GM23338 (cell line): Measurements from ENCODE around the gene STK32C. TPM values are rescaled to one million over a fixed set of nuclear protein-coding genes. Genes with fewer than 3 reads are reported as not detected.

Source experiments
- ATAC-seq: fragments of 200-7000 bp; cut with Tn5 transposase; 3 replicates; pipeline ENCODE4 v1.9.1; 2020
- DNase-seq: peaks from one replicate; pipeline ENCODE4 v3.0.0-alpha.2; 2015; ENCODE audit warnings: low spot score
- H2AFZ ChIP-seq: fragments of 200-600 bp; sonication (generic); 2 replicates; pipeline ENCODE4 v1.8.0; 2016; ENCODE audit warnings: antibody characterized with exemption, mild to moderate bottlenecking, moderate library complexity
- H3F3A ChIP-seq: fragments of 200-600 bp; sonication (generic); replicated peaks from 2 replicates; pipeline ENCODE4 v1.8.0; 2017; ENCODE audit warnings: antibody characterized with exemption, mixed run types, low read depth
- H3K27ac ChIP-seq: fragments of 200-600 bp; sonication (generic); 2 replicates; pipeline ENCODE4 v1.6.1; 2016; ENCODE audit warnings: low read depth
- H3K27me3 ChIP-seq: fragments of 200-600 bp; sonication (generic); 2 replicates; pipeline ENCODE4 v1.8.0; 2016; ENCODE audit warnings: mild to moderate bottlenecking, mixed run types, moderate library complexity; ENCODE audit not compliant: insufficient read depth
- H3K36me3 ChIP-seq: fragments of 200-600 bp; sonication (generic); 2 replicates; pipeline ENCODE4 v1.8.0; 2016; ENCODE audit warnings: mild to moderate bottlenecking; ENCODE audit not compliant: insufficient read depth
- H3K4me1 ChIP-seq: fragments of 200-600 bp; sonication (generic); 2 replicates; pipeline ENCODE4 v1.8.0; 2016; ENCODE audit warnings: mild to moderate bottlenecking, moderate library complexity; ENCODE audit not compliant: insufficient read depth
- H3K4me2 ChIP-seq: fragments of 200-600 bp; sonication (generic); 2 replicates; pipeline ENCODE4 v1.7.1; 2017; ENCODE audit warnings: mixed run types
- H3K4me3 ChIP-seq: fragments of 200-600 bp; sonication (generic); 2 replicates; pipeline ENCODE4 v1.6.1; 2016; ENCODE audit warnings: mixed run types
- H3K79me2 ChIP-seq: fragments of 200-600 bp; sonication (generic); replicated peaks from 2 replicates; pipeline ENCODE4 v1.8.0; 2017; ENCODE audit warnings: mild to moderate bottlenecking; ENCODE audit not compliant: insufficient read depth
- H3K9me2 ChIP-seq: fragments of 200-600 bp; sonication (generic); 2 replicates; pipeline ENCODE4 v1.8.0; 2017; ENCODE audit not compliant: insufficient read depth
- H4K20me1 ChIP-seq: fragments of 200-600 bp; sonication (generic); replicated peaks from 2 replicates; pipeline ENCODE4 v1.8.0; 2017; ENCODE audit warnings: mild to moderate bottlenecking; ENCODE audit not compliant: insufficient read depth
- H3K27ac Mint-ChIP-seq: 2 replicates; pipeline ENCODE4 v1.8.0; 2020; ENCODE audit warnings: inconsistent platforms, mild to moderate bottlenecking, moderate library complexity, mixed read lengths
- H3K27me3 Mint-ChIP-seq: 3 replicates; pipeline ENCODE4 v1.8.0; 2022; ENCODE audit warnings: low read depth, mild to moderate bottlenecking, moderate library complexity, mixed read lengths, inconsistent platforms; ENCODE audit not compliant: insufficient read depth, poor library complexity
- H3K36me3 Mint-ChIP-seq: 3 replicates; pipeline ENCODE4 v1.8.0; 2021; ENCODE audit warnings: low read depth, mild to moderate bottlenecking, inconsistent platforms, moderate library complexity, mixed read lengths
- H3K4me1 Mint-ChIP-seq: 3 replicates; pipeline ENCODE4 v1.8.0; 2020; ENCODE audit warnings: mild to moderate bottlenecking, inconsistent platforms, mixed read lengths
- H3K4me3 Mint-ChIP-seq: 3 replicates; pipeline ENCODE4 v1.8.0; 2021; ENCODE audit warnings: moderate library complexity, mild to moderate bottlenecking, inconsistent platforms, mixed read lengths
- H3K9me3 Mint-ChIP-seq: 3 replicates; pipeline ENCODE4 v1.8.0; 2020; ENCODE audit warnings: moderate library complexity, mild to moderate bottlenecking, inconsistent platforms, mixed read lengths
- CTCF ChIP-seq, 2 experiments: fragments of 200-600 bp in 1 of 2; sonication (generic) in 1 of 2; conservative IDR thresholded peaks; 2 replicates each; pipeline versions ENCODE4 v1.5.1 to v1.6.1; 2016 to 2017; ENCODE audit warnings: antibody characterized with exemption in 2 of 2, low read depth in 2 of 2, mild to moderate bottlenecking in 2 of 2, moderate library complexity in 1 of 2
- ETS1 ChIP-seq: IDR thresholded peaks from 2 replicates; pipeline ENCODE4 v1.6.1; 2016; ENCODE audit warnings: antibody characterized with exemption
- EZH2 ChIP-seq: fragments of 200-600 bp; sonication (generic); IDR thresholded peaks from one replicate; pipeline ENCODE4 v1.8.0; 2017; ENCODE audit warnings: antibody characterized with exemption, mild to moderate bottlenecking, low read depth; ENCODE audit not compliant: unreplicated experiment
- EZH2phosphoT487 ChIP-seq: fragments of 200-600 bp; sonication (generic); IDR thresholded peaks from one replicate; pipeline ENCODE4 v1.8.1; 2018; ENCODE audit warnings: antibody characterized with exemption; ENCODE audit not compliant: unreplicated experiment
- JUNB ChIP-seq: IDR thresholded peaks from one replicate; pipeline ENCODE4 v1.6.1; 2016; ENCODE audit warnings: antibody characterized with exemption; ENCODE audit not compliant: unreplicated experiment
- NANOG ChIP-seq: IDR thresholded peaks from 2 replicates; pipeline ENCODE4 v1.6.1; 2016; ENCODE audit warnings: antibody characterized with exemption, borderline replicate concordance
- POLR2AphosphoS5 ChIP-seq: IDR thresholded peaks from 2 replicates; pipeline ENCODE4 v1.6.1; 2016; ENCODE audit warnings: antibody characterized with exemption, low read depth
- STAT1 ChIP-seq: IDR thresholded peaks from one replicate; pipeline ENCODE4 v1.6.1; 2016; ENCODE audit warnings: antibody characterized with exemption; ENCODE audit not compliant: unreplicated experiment
- ZNF114 ChIP-seq: fragments of 250-450 bp; sonication (Bioruptor Pico); IDR thresholded peaks from 2 replicates; pipeline ENCODE4 v1.5.0; 2020; ENCODE audit warnings: mild to moderate bottlenecking, moderate library complexity
- ZNF331 ChIP-seq: fragments of 250-450 bp; sonication (Bioruptor Pico); IDR thresholded peaks from 2 replicates; pipeline ENCODE4 v1.5.0; 2020; ENCODE audit warnings: low read depth, mild to moderate bottlenecking, moderate library complexity
- ZNF462 ChIP-seq: fragments of 250-450 bp; sonication (Bioruptor Pico); IDR thresholded peaks from 2 replicates; pipeline ENCODE4 v1.5.0; 2020; ENCODE audit warnings: mild to moderate bottlenecking, moderate library complexity
- polyA plus RNA-seq: library from polyadenylated mRNA; unstranded; fragments of >200 nt; fragmentation: Nextera tagmentation; extraction: Ambion mirVana; gene quantifications from 2 replicates; pipeline ENCODE4 v1.2.1, GENCODE V29; 2016
- total RNA-seq: library from RNA; depleted of rRNA; stranded (reverse); fragments of >200 nt; shearing (Covaris generic); gene quantifications from 2 replicates; pipeline ENCODE4 v1.2.3, GENCODE V29; 2014
- TF ChIP-seq, protein P1 (sequence below): IDR thresholded peaks from one replicate; pipeline ENCODE4 v1.6.1; 2018; ENCODE audit warnings: antibody characterized with exemption; ENCODE audit not compliant: unreplicated experiment

The STK32C gene
- total and polyA plus RNA-seq, 2 experiments from 2014 or later: 10.2 to 20.5 TPM

GRCh38 chr10:132198068-132198370 lies 109.7 kb downstream of the STK32C start (continued):
- TF ChIP-seq JUNB (no peak), NANOG (no peak), EZH2phosphoT487 (no peak), STAT1 (no peak), EZH2 (no peak), ETS1 (no peak), POLR2AphosphoS5 (no peak)

DNA sequence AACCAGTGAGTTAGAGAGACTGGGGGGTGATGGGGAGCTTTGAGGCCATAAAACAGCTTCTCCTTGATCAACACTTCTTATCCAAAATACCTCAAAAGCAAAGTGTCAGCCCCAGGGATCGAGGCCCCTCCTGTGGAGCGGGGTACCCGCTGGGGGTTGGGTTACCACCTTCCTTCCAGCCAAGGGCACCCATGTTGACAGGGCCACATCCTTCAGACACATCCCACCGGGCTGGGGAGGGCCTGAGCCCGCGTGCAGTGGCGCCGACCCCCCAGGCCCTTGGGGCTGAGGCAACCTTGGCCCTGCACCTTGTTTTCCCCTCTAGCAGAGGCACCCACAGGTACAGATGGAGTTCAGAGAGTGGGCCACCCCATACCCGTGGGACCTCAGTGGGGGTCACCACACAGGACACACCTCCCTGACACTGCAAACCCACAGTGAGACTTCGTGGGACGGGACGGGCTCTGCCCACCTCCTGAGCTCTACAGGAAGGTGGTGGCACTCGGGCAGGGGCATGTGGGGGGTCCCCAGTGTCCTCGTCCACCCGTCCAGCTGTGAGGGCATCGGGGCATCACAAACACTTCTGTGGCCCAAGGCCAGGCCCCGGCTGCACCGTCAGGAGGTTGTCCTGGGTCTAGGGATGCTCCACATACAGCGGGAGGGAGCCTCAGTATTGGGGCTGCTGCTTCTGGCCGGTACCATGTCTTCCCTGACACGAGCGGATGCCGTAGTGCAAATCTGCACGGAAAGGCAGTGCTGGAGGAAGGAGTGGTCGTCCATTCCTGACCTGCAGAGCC lies 110.3 kb downstream of the STK32C start:
- no peak for DNase-seq
- no peak overlapping the region for H3K27ac ChIP-seq
- TF ChIP-seq EZH2phosphoT487 (no peak), CTCF (conservative IDR thresholded peaks at IDR 0.05; ENCODE audit: low read depth in 2 of 2) (no peak), ZNF462 (CRISPR knock-in tag) (no peak), ZNF114 (no peak), STAT1 (no peak), POLR2AphosphoS5 (no peak), ZNF331 (CRISPR knock-in tag) (no peak), NANOG (no peak), JUNB (no peak), EZH2 (no peak)
- TF ChIP-seq, protein P1, sequence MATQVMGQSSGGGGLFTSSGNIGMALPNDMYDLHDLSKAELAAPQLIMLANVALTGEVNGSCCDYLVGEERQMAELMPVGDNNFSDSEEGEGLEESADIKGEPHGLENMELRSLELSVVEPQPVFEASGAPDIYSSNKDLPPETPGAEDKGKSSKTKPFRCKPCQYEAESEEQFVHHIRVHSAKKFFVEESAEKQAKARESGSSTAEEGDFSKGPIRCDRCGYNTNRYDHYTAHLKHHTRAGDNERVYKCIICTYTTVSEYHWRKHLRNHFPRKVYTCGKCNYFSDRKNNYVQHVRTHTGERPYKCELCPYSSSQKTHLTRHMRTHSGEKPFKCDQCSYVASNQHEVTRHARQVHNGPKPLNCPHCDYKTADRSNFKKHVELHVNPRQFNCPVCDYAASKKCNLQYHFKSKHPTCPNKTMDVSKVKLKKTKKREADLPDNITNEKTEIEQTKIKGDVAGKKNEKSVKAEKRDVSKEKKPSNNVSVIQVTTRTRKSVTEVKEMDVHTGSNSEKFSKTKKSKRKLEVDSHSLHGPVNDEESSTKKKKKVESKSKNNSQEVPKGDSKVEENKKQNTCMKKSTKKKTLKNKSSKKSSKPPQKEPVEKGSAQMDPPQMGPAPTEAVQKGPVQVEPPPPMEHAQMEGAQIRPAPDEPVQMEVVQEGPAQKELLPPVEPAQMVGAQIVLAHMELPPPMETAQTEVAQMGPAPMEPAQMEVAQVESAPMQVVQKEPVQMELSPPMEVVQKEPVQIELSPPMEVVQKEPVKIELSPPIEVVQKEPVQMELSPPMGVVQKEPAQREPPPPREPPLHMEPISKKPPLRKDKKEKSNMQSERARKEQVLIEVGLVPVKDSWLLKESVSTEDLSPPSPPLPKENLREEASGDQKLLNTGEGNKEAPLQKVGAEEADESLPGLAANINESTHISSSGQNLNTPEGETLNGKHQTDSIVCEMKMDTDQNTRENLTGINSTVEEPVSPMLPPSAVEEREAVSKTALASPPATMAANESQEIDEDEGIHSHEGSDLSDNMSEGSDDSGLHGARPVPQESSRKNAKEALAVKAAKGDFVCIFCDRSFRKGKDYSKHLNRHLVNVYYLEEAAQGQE: no peak

More for the DNA sequence above, 110.3 kb downstream of the STK32C start:
- H3K4me1 Mint-ChIP-seq: no peaks in the 10 kb centered on the region
- H3K36me3 Mint-ChIP-seq: no peaks in the 10 kb centered on the region; the same call in 2 of the 3 replicates
- H4K20me1 ChIP-seq: no peaks in the 10 kb centered on the region
- no peak for ATAC-seq
- no peaks in the 10 kb centered on the region for H3K36me3 ChIP-seq
- H3K4me2 ChIP-seq: no peak overlapping the region
- H2AFZ ChIP-seq: no peak overlapping the region
- no peak overlapping the region for H3K4me3 Mint-ChIP-seq
- H3K27me3 Mint-ChIP-seq: peaks cover 1% of the 10 kb centered on the region
- H3K27ac Mint-ChIP-seq: no peak overlapping the region
- no peaks in the 10 kb centered on the region for H3K79me2 ChIP-seq
- no peaks in the 10 kb centered on the region for H3K27me3 ChIP-seq
- H3K4me1 ChIP-seq: no peaks in the 10 kb centered on the region
- no peaks in the 10 kb centered on the region for H3F3A ChIP-seq
- no peak overlapping the region for H3K4me3 ChIP-seq
- H3K9me3 Mint-ChIP-seq: no peaks in the 10 kb centered on the region; the same call in 1 of the 3 replicates
- H3K9me2 ChIP-seq: no peaks in the 10 kb centered on the region
